Posterior cingulate gyrus (tissue), 11 donors: ENCODE results near the gene C2.
"Not testable (repeated sequence)": the region's sequence is repeated elsewhere in the genome, so short reads cannot be mapped to it uniquely, and the experiment has no call there.

ENCODE experiments used
- DNase-seq, 10 donors: peaks; one replicate each; pipeline versions ENCODE4 v3.0.0 to v3.0.0-alpha.2; 2020 to 2021; ENCODE audit warnings: mixed read lengths in 3 of 10
- intact Hi-C: fragments of 100-400 bp; cut with DNase I; formaldehyde crosslinking; loops from one replicate; pipeline ENCODE4 v1.15.1; 2023

C2 gene

GRCh38 chr6:31918069-31918720 lies 9.3 kb upstream of the C2 start:
- no peak for DNase-seq
- intact Hi-C loops = no loop called here

GRCh38 chr6:31919624-31920303 lies 7.8 kb upstream of the C2 start:
- intact Hi-C loops = no loop called here
- DNase-seq = no peak

GRCh38 chr6:31920811-31921210 lies 6.7 kb upstream of the C2 start:
- intact Hi-C loops = no loop called here
- no peak for DNase-seq

DNA sequence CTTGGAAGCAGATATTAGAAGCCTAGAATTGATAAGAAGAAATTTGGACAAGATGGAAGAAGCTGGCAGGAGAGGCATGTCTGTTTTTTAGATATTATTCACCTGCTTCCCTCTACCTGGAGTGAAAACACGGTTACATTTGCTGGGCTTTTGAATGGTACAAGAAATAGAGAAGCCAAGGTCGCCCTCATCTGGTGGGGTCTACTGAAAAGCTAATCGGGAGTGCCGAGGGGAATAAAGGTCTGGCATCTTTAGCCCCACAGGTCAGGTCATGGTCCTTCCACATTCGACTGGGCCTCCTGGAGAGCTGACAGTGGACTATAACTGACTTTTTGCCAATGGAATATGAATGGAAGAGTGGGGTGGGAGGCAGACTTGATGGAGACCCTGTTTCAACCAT lies 4.6 kb upstream of the C2 start:
- DNase-seq = no peak
- intact Hi-C loops = no loop called here

GRCh38 chr6:31927863-31928671 lies 550 bp downstream of the C2 start:
- no peak for DNase-seq
- intact Hi-C loops = no loop called here

- intact Hi-C loops = no loop called here
These were observed 1.1 kb downstream of the C2 start for GRCh38 chr6:31928672-31928939.

DNA sequence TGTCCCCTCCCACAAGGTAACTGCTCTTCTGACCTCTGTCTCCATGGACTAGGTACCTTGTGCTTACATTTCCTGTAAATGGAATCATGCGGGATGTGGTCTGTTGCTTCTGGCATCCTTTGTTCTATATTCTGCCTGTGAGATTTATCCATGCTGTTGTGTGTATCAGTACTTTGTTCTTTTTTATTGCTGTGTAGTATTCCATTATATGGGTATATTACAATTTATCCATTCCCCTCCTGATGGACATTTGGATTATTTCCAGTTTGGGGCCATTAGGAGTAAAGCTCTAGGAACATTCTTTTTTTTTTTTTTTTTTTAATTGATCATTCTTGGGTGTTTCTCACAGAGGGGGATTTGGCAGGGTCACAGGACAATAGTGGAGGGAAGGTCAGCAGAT lies 3.4 kb downstream of the C2 start:
- no peak for DNase-seq
- intact Hi-C loops = no loop called here

More at GRCh38 chr6:31928672-31928939, 1.1 kb downstream of the C2 start:
- no peak for DNase-seq

GRCh38 chr6:31932137-31932536 lies 4.6 kb downstream of the C2 start:
- intact Hi-C loops, DNase-seq: not testable (repeated sequence)

GRCh38 chr6:31933537-31933936 lies 6.0 kb downstream of the C2 start:
- intact Hi-C loops = no loop called here
- DNase-seq = peak in 1 of 10 donors; percentile 85

DNA sequence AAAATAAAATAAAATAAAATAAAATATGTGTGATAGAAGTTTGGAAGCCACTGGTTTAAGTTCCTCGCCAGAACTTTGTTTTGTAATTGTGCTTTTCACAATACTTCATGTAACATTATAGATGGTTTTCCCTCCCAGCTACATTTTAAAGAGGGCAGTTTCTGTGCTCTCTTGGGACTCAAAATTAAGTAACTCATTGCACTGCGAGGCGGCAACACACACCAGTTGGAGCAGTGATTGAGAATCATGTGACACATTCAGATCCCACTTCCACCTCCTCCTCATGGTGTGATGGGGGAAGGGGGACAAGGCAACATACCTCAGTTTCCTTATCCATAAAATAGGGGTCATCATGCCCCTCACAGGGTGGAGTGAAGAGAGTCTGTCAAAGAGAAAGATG lies 7.5 kb downstream of the C2 start:
- DNase-seq = no peak
- intact Hi-C loops = no loop called here

DNA sequence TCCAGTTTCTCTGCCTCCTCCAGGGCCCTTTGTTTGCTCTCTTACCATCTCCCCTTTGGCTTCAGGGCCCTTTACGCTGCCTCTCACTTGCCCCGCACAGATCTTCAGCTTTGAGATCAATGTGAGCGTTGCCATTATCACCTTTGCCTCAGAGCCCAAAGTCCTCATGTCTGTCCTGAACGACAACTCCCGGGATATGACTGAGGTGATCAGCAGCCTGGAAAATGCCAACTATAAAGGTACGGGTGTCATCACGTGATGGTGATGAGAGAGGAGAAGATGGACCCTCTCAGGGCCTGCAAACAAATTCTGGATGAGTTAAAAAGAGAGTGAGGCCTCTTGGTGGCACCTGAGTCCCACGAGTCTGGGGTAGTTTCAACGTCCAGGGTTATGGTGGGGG lies 8.3 kb downstream of the C2 start:
- DNase-seq = no peak
- intact Hi-C loops = no loop called here

DNA sequence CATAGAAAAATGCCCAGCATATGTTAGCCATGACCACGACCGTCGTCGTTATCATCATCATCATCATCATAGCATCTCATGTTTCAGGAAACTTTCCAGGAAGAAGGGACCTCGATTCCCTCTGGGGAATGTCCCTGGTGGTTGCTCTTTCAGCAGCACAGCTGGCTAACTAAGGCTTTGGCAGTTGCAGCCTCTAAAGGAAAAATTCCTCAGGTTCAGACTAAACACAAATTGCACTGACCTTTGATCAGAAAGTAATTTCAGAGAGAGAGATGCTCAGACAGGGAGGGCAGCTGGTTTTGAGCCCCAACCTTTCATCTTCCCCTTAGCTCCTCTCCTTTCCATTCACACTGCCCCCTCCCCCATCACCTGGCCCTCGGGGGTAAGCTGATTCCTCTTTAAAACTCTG lies 12.7 kb downstream of the C2 start:
- intact Hi-C loops = no loop called here
- no peak for DNase-seq

- DNase-seq = peak in 1 of 10 donors; percentile 41
- intact Hi-C loops = no loop called here
These were observed 16.2 kb downstream of the C2 start for GRCh38 chr6:31943742-31944141.

DNA sequence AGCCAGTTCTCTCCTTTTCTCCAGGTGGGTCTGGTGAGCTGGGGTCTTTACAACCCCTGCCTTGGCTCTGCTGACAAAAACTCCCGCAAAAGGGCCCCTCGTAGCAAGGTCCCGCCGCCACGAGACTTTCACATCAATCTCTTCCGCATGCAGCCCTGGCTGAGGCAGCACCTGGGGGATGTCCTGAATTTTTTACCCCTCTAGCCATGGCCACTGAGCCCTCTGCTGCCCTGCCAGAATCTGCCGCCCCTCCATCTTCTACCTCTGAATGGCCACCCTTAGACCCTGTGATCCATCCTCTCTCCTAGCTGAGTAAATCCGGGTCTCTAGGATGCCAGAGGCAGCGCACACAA lies 17.6 kb downstream of the C2 start:
- DNase-seq = peak in 1 of 10 donors; percentile 67
- intact Hi-C loops = no loop called here

- peak in 1 of 10 donors; percentile 81 for DNase-seq
- intact Hi-C loops = no loop called here
These were observed 18.2 kb downstream of the C2 start, which contains the start of gene CFB for GRCh38 chr6:31945507-31946369. TSS of gene CFB (plus strand) at chr6:31946095. CDS start at chr6:31946222, 127 bp downstream.

- DNase-seq = peak in 1 of 10 donors; percentile 44
- intact Hi-C loops = no loop called here
These were observed 18.9 kb downstream of the C2 start for GRCh38 chr6:31946370-31946885.

DNA sequence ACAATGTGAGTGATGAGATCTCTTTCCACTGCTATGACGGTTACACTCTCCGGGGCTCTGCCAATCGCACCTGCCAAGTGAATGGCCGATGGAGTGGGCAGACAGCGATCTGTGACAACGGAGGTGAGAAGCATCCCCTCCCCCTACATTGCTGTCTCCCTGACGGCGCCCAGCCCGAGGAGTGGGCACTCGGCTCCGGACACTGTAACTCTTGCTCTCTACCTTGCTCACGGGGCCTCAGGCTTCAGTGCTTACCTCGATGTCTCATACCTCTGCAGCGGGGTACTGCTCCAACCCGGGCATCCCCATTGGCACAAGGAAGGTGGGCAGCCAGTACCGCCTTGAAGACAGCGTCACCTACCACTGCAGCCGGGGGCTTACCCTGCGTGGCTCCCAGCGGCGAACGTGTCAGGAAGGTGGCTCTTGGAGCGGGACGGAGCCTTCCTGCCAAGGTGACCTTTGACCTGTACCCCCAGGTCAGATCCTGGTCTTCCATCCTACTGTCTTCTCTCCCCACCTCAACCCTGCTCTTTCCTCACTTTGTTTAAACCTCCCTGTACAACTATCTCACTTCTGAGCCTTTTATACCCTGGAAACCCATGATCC lies 19.7 kb downstream of the C2 start:
- intact Hi-C loops = no loop called here
- DNase-seq = peak in 1 of 10 donors; percentile 69

DNA sequence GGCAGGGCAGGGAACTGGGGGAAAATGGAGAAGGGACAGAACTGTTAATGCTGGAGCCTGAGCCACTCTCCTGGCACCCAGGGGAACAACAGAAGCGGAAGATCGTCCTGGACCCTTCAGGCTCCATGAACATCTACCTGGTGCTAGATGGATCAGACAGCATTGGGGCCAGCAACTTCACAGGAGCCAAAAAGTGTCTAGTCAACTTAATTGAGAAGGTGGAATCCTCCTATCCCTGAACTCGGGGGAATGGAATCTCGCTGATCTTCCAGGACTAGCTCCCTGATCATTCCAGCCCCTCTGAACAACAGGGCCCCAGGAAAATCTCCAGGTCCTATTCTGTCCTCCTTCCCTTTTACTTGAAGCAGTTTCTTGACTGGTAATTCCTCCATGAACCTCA lies 20.3 kb downstream of the C2 start:
- intact Hi-C loops = no loop called here
- DNase-seq = no peak

DNA sequence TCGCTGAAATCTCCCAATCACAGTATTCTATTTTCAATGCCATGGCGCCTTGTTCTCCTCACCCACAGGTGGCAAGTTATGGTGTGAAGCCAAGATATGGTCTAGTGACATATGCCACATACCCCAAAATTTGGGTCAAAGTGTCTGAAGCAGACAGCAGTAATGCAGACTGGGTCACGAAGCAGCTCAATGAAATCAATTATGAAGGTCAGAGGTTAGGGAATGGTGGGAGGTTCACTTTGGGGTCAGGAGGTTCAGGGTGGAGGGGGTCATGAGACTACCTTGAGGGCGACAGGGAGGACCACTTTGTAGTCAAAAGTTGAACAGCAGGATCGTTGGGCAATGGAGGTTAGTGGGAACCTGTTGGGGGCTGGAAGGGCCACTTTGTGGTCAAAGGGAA lies 20.8 kb downstream of the C2 start:
- DNase-seq = peak in 1 of 10 donors; percentile 14
- intact Hi-C loops = no loop called here

DNA sequence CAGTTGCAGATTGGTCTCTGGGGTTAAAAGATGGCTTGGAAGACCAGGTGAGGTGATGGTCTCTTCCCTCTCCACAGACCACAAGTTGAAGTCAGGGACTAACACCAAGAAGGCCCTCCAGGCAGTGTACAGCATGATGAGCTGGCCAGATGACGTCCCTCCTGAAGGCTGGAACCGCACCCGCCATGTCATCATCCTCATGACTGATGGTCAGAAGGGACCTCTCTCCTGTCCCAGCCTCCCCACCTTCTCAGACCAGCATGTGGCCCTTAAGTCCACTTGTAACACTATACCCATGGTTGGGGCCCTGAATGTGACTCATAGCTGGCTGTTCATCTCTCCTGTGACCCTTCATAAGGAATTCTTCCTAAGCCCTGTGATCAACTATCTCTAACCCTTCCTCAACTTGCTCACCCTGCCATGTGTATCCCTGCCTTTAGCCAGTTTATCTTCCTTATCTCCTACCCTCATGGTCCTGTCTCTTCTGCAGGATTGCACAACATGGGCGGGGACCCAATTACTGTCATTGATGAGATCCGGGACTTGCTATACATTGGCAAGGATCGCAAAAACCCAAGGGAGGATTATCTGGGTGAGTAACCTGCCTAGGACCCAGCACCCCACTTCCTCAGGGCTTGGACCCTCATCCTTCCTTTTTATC lies 21.4 kb downstream of the C2 start:
- peak in 1 of 10 donors; percentile 75 for DNase-seq
- intact Hi-C loops = no loop called here
